HG03521 (cell line): ENCODE results near the gene IDH3G.

Source experiments
- ATAC-seq: cut with Tn5 transposase; IDR thresholded peaks from one replicate; pipeline ENCODE4 v1.9.1; 2021; ENCODE audit warnings: mild to moderate bottlenecking, moderate library complexity; ENCODE audit not compliant: unreplicated experiment

The IDH3G gene

GRCh38 chrX:153773741-153774575 is 20.2 kb downstream of the IDH3G start:
- no peak for ATAC-seq

GRCh38 chrX:153773218-153773611 is 21.0 kb downstream of the IDH3G start:
- no peak for ATAC-seq

GRCh38 chrX:153772316-153773217 is 21.6 kb downstream of the IDH3G start:
- no peak for ATAC-seq

- ATAC-seq: no peak
Measured at GRCh38 chrX:153771415-153772315, 22.5 kb downstream of the IDH3G start.

- no peak for ATAC-seq
Measured at GRCh38 chrX:153770601-153771414, 23.4 kb downstream of the IDH3G start.

GRCh38 chrX:153769865-153770600 is 24.1 kb downstream of the IDH3G start:
- no peak for ATAC-seq

- no peak for ATAC-seq
Measured at GRCh38 chrX:153769158-153769864, 24.9 kb downstream of the IDH3G start.

- ATAC-seq: no peak
Measured at GRCh38 chrX:153768311-153769157, 25.6 kb downstream of the IDH3G start.

GRCh38 chrX:153767674-153768055 is 26.5 kb downstream of the IDH3G start:
- no peak for ATAC-seq

GRCh38 chrX:153766871-153767673 is 27.1 kb downstream of the IDH3G start:
- no peak for ATAC-seq

- no peak for ATAC-seq
Measured at GRCh38 chrX:153766098-153766817, 27.9 kb downstream of the IDH3G start.

GRCh38 chrX:153765138-153766079 is 28.8 kb downstream of the IDH3G start:
- ATAC-seq: no peak

GRCh38 chrX:153764786-153765137 is 29.4 kb downstream of the IDH3G start:
- ATAC-seq: no peak

GRCh38 chrX:153763989-153764755 is 30.0 kb downstream of the IDH3G start, which contains the start of gene PLXNB3:
Gene PLXNB3 (plus strand): TSS chrX:153764249. CDS start chrX:153765536, 1,287 bp downstream.
- ATAC-seq: no peak
